D341Med (cell line): ENCODE measurements around the gene ACIN1.
A peak's percentile ranks its signal among the peaks of the same experiment; 100 is the strongest.

Experiments
- DNase-seq: peaks from one replicate; pipeline ENCODE4 v3.0.0; 2012; ENCODE audit warnings: low spot score

Gene ACIN1

DNA sequence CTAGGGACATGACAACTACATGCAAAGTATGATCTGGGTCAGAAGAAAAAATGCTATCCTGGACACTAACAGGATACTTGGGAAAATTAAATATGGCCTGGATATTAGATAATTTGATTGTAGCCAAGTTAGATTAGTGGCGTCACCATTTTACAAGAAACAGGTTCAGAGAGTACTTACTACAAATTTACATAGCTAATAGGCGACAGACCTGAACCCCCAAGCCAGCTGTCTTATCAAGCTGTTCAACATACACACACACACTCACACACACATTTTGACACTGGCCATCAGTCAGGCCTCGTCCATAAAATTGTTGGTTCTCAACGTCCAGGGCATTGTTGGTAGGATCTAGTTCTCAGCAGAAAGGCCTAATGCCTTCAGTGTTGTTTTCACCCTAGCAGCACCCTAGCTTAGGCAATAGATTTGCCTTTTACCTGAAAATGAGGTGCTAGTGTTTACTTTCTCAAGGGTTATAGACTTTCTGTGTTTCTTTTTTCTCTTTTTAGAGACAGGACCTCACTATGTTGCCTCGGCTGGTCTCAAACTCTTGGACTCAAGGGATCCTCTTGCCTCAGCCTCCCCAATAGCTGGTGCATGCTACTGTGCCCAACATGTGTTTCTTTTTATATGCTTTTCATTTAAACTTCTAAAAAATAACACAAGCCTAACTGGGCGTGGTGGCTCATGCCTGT, 81.7 kb downstream of the ACIN1 start:
- DNase-seq = no peak

DNA sequence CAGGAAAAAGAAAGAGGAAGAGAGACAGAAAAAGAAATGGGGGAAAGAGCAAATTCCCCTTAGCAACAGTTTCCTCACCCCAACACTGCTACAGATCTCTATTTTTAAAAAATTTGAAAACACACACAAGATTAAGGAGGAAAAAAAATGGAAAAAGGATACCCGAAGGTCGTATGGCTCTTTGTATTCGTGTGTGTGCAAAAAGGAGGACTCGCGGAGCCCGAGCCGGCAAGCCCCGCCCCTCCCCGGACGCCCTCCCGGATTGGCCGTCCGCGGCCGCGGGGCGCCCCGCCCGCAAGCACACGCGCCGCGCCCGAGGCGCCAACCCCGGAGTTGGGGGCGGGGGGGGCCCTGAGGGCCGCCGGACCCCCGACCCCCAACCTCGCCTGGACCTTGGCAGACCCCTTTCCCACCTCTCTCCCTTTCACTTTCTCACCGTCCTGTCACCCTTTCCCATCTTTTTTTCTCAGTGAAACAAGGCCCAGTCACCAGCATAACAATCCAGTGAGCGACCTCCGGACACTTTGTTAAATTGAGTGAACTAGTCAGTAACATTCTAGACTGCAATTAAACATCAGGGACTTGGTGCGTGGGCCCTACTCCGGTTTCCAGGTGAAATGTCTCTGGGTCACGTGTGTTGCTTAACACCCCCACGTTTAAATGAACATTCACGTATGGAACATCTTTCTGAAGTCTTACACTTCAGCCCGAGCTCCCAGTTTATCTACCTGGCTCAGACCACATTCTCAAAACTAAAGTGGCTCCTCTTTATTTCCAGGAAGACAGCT, 84.8 kb downstream of the ACIN1 start, which contains the start of gene C14orf93:
Gene C14orf93, minus strand, starts transcription at position 205 of the 788 bp plus-strand sequence. CDS start 11,120 bp downstream, outside the sequence.
- DNase-seq = peak; percentile 93

DNA sequence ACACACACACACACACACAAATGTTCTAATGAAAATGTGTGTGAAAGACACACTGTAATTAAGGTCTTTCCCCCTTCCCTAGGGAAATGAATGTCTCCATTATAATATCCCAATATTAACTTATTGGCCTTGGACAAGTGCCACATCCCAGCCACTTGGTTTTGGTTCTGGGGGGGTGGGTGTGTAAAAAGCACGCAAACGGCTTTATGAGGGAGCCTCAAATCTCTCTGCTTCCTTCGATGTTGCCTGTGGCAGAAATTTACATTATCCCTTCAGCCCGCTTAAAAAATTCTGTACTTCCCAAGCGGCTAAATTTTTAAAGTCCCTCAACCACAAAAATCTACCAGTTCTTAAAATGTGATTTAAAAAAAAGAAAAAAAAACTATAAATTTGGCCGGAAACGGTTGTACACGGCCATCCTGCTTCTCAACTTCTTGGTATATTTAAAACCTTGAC, 85.4 kb downstream of the ACIN1 start:
- no peak for DNase-seq

DNA sequence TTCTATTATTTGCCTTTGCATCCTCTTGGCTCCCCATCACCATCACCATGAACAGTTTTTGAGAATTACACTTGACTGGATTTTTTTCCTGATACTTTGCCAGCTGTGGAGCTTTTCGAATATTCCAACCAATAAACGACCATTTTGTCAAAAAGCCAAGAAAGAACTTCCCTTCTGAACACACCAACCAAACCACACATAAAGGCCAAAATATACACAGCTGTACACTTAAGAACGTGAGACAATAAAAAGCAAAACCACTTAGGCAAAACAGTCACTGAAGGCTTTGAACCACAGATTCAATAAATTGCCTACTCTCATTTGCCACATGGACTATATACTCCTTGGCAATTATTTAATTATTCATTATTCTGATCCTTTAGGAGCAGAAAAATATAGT, 86.1 kb downstream of the ACIN1 start:
- no peak for DNase-seq
